Astrocyte of the hippocampus (primary cell): ENCODE measurements around the gene ANGPT4.

Experiments used
- DNase-seq: peaks from one replicate; pipeline ENCODE4 v3.0.0; 2011; ENCODE audit warnings: low read depth, low spot score

The ANGPT4 gene

GRCh38 chr20:940926-941325, 24.8 kb upstream of the ANGPT4 start:
- DNase-seq: no peak

DNA sequence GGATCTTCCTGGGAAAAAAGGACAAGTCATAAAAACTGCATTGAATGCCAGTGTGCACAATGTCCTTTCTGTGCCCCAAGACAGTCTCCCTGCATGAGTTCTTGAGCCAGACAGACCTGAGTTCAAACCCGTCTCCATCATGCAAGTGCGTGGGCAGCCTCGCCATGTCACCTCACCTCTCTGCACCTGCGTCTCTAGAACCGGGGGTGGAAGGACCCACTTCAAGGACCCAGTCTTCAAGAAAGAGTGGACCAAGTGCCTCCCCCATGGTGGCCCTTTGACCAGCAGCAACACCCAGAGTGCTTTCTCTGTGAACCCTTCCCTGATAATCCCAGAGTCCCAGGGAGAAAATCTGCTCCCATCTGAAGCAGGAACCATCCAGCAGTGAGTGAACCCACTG, 23.5 kb upstream of the ANGPT4 start:
- no peak for DNase-seq

DNA sequence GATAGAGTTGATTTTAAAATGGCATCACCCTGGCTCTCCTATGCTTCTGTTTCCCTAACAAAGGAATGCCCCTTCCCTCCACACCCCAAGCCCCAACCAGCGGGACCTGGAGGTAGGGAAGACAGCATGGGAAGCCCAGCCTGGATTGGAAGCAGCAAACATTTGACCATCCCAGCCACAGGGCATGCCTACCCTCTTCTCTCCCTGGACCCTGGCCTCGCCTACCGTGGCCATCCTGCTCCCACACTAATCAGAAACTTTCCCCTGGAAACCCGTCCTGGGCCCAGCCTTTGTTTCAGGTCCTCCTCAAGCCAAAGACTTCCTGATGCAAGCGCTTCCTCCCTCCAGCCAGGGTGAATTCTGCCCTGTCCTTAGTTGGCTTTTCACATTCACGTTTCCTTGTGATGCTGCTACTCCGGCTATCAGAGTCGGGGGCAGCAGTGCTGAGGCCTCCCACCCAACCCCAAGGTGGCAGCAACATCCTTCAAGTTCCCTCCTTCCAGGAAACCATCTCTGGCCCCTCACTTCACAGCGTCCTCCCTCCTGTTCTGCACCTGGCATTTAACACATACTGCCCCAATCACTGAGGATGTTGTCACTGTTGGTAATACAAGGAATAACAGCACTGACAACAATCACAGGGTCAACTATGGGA, 18.2 kb upstream of the ANGPT4 start:
- no peak for DNase-seq

DNA sequence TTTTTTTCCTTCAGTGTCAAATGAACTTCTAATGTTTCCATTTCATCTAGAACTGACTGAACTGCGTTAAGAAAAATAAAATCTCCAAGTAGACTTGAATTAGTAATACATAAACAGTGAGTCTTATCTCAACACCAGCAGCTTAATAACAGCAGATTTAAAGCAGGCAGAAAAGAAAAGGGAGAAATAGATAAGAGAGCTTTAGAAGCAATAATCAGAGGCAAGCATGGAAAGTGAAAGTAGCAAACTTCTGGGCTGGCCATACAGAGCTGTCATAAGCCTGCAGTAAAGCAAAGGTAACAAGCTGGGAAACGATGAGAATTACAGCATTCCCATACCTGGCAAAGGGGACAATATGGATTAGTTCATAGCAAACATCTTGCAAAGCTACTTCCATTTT, 16.9 kb upstream of the ANGPT4 start:
- DNase-seq: no peak

GRCh38 chr20:931401-931800, 15.3 kb upstream of the ANGPT4 start:
- DNase-seq: no peak

DNA sequence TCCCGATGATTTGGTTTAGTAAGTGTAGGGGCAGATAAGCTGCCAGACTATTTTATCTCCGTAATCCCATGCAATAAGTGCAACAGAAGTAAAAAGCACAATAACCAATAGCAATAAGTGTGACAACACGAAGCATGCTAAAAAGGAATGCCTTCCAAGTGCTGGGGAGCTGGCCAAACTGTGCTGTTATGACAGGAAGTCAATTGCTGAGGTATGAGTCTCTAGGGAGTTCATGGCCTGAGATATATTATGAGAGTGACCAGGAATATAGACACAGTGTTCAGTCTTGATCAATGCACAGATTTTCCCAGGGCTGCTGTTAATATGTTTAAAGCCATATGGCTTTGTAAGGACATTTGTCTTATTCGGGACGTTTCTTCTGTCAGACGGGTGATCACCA, 10.5 kb upstream of the ANGPT4 start:
- DNase-seq: no peak

DNA sequence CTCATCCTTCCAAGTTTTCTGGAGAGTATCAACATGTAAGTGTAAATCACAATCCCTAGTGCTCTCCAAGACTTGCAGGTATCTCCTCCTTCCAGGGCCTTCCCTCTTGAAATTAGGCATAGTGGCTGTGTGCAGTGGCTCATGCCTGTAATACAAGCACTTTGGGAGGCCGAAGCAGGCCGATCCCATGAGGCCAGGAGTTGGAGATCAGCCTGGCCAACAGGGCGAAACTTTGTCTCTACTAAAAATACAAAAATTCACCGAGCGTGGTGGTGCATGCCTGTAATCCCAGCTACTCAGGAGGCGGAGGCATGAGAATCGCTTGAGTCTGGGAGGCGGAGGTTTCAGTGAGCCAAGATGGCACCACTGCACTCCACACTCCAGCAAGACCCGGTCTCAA, 9.4 kb upstream of the ANGPT4 start:
- no peak for DNase-seq

DNA sequence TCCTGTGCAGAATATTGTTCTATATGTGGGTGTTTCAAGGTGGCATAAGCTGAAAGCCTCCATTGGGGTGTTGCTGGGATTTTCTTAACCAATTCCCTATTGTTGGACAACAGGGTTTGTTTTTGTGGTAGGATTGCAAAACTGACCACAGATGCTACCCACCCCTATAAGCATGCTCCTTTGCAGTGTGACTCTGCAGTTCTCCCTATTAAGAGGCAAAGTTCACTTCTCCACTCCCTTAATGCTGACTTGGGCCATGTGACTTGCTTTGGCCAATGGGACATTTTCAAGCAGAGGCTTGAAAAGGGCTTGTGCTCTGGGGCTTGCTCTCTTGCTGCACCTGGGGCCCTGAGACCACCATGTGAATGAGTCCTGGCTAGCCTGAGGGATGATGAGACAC, 8.5 kb upstream of the ANGPT4 start:
- DNase-seq: no peak

- DNase-seq: no peak
These were observed 6.6 kb upstream of the ANGPT4 start for GRCh38 chr20:922781-923180.

GRCh38 chr20:921068-921467, 4.9 kb upstream of the ANGPT4 start:
- DNase-seq: no peak

DNA sequence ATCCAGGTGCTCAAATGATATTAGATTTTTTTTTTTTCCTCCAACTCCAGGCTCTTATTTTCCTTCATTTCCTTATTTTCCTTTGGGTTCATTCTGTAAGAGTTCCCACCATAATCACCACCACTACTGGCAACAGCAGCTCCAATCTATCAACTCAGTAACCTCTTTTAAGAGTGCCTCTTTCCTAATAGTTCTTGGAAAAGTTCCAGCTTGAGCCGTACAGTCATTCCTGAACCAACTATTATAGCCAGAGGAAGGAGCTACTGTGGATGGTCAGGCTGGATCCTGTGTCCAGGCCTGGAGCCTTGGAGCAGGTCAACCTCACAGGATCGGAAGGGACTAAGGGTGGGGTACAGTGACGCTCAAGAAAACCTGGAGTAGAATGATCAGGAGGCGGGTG, 4.2 kb upstream of the ANGPT4 start:
- DNase-seq: no peak

GRCh38 chr20:919491-919916, 3.4 kb upstream of the ANGPT4 start:
- no peak for DNase-seq

DNA sequence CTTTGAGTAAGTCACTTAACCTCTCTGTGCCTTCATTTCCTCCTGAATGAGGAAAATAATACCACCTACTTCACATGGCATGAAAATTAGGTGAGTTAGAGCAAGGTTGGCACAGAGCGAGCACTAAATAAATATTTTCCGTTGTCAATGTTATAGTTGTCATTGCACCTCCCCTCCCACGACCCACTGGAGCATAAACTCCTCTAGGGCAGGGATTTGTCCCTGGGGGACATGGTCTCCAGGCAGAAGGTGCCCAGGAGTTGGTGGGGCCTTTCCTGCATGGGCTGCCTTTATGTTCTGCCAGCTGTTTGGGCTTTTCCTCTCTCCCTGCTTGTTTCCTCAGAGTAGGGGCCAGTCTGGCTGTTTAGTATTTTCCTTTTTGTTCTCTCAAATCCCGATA, 1.3 kb upstream of the ANGPT4 start:
- no peak for DNase-seq

- no peak for DNase-seq
These were observed 691 bp upstream of the ANGPT4 start for GRCh38 chr20:916825-917224.

- no peak for DNase-seq
These were observed 1.2 kb downstream of the ANGPT4 start for GRCh38 chr20:914727-915498.

DNA sequence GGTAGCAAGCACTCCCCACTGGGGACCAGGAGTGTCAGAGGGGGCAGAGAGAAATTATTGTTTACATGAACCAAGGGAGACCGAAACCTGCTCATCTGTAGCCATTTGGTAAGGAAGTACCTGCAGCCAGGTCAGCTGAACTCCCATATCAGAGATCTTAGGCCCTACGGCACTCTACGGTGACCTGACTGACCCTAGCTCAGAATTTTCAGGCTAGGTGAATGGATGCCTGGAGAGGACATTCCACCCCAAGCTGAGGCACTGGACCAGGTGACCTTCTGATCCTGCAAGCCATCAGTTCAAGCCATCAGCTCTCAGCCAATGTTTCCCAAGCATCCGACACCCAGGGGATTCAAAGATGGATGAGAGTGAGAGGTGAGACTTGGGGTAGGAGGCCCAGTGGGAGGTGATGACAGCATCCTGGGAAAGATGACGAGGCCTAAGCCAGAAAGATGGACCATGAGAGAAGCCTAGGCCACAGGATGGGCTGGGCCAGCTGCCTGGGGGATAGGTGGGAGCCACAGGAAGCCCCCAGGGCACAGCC, 2.8 kb downstream of the ANGPT4 start:
- no peak for DNase-seq

DNA sequence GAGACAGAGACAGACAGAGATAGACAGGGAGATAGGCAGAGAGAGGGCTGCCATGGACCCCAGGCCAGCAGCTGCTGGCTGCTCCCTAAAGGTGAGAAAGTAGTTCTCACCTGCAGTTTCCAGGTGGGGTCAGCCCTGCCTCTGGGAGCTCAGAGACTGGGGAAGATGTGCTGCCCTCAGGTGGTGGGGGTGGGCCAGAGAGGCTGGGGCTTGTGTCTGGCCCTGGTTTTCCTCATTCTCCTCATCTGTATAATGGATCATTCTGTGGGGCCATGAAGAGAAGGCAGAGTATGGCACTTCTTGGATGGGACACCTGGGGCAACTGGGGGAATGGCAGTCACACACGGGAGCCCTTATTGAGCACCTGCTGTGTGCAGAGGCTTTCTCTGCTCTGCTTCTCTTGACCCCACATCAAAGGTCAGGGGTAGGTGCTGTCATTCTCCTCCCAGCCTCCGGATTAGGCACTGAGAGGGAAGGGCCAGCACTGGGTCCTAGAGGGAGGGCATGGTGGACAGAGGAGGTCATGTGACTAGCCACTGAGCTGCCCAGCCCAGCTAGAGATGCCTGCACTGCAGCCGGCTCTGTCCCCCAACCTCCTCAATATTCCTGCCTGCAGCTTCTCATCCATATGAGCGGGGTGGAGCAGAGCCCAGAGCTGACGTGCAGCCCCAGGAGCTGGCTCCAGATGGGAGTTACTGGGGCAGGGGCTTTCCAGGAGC, 4.1 kb downstream of the ANGPT4 start:
- DNase-seq: no peak

DNA sequence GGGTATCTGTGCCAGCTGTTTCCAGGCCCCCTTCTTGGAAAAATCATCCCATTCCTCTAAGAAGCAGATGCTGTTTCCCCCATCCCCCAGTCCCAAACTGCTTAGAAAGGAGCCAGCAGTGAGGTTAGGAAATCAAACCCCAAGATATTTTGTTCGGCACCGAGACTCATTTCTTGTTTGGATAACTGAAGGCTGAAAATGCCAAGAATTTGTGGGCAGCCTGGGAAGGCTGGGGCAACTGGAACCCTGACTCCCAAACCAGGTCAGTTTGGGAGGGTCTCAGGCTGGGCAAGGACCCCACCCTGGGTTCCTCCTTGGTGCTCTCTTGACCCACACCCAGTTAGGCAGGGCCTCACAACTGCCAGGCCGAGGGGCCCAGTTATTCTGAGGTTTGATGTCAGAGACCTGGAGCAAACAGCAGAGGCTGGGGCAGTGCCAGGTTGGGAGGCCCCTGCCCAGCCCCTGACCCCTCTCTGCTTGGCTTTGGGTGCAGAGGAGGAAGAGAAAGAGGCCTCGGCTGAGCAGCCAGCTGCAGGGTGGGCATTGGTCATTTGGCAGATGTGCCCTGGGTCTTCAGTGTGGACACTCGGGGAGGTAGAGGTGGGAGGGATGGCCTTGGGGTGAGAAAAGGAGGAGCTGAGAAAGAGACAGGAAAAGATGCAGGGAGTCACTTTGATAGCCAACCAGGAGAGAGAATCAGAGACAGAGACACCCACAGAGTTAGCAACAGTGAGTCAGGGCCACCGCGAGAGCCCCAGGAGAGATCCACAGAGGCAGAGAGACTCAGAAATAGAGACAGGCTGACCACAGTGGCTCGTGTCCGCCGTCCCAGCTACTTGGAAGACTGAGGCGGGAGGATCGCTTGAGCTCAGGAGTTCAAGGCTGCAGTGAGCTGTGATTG, 5.0 kb downstream of the ANGPT4 start:
- peak; percentile 43 for DNase-seq

- DNase-seq: no peak
These were observed 5.8 kb downstream of the ANGPT4 start for GRCh38 chr20:910132-910869.

DNA sequence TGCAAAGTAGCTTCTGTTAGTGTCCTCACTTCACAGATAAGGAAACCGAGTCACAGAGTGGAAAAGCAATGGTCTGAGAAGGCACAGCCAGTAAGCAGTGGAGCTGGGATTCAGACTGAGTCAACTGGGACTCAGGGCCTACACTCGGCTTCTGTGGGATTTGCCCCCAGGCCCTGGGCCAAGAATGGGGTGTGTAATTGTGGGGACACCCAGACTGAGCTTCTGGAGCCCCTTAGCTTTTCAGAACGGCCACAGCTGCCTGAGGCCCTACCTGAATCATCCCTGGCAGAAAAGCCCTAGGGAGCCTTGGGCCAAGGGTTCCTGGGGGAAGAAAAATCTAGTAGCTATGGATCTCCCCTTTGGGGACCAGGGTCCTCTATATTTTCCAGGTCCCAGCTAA, 6.5 kb downstream of the ANGPT4 start:
- no peak for DNase-seq
